K562 treated with DMSO at 1 percent for 4 hours (cell line): Measurements from ENCODE around the gene C9orf50. TPM values are rescaled to one million over a fixed set of nuclear protein-coding genes. Genes with fewer than 3 reads are reported as not detected.

Experiments
- total RNA-seq: library from RNA; unstranded; fragments of 300-600 nt; gene quantifications from 2 replicates; pipeline ENCODE4 v1.2.3, GENCODE V29; 2022; ENCODE audit not compliant: insufficient read depth

C9orf50 gene, protein sequence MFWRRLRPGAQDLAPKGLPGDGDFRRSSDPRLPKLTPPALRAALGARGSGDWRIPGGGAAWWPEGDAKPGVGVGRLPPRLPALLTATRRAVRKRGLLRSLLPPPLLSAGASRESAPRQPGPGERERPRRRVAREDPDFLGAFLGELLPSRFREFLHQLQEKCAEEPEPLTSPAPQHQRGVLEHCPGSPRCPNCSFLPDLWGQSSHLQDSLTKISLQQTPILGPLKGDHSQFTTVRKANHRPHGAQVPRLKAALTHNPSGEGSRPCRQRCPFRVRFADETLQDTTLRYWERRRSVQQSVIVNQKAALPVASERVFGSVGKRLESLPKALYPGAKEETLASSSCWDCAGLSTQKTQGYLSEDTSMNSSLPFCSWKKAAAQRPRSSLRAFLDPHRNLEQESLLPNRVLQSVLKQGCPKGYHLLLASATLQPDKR
- not detected in 2 replicates for total RNA-seq

DNA sequence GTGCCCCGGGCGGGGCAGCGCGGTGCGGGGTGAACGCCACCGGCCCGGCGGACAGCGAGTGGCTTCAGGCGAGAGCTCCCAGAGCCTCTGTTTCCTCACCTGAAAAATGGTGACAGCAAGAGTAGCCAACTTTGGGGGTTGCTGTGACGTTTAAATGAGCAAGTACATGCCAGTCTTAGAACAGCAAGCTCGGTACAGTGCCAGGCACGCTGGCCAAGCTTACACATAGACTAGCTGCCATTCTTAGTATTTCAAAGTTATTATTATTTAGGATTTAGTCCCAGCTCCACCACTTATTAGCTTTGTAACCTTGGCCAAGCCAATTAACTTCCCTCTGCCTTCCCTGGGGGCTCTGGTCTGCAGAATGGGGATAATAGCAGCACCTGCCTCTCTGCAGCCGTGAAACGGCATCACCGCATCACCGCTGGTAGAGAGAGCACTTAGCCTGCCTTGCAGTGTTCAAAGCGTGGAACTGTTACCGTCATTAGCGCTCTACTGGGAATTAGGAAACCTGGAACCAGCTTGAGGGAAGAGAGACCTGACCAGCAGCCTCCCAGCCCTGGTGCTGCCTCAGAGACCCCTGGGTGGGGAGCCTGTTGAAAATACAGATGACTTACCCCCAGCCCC is at the start of gene C9orf50:
Gene C9orf50 (minus strand): TSS at position 433 of the 627 bp plus-strand sequence. CDS start 527 bp downstream, outside the sequence.

DNA sequence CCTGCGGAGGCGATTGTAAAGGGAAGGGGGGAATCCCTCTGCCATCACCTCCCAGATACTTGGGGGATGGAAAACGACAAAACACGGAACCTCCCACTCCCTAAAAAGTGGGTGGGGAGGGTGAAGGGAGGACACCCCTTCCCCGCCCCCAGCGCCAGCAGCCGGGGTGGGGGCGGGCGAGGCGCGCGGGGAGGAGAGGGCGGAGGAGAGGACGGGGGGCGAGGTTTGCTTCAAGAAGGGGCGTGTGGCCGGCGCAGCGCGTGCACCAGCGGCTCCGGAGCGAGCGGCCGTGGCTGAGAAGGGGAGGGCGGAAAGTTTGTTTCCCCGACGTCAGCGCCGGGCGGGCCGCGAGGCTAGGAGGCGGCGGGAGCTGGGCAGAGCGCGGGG is 44.5 kb upstream of the C9orf50 start, which contains the start of gene PRRX2:
Gene PRRX2 (plus strand): TSS at position 259 of the 387 bp plus-strand sequence. CDS start 221 bp downstream, outside the sequence.

DNA sequence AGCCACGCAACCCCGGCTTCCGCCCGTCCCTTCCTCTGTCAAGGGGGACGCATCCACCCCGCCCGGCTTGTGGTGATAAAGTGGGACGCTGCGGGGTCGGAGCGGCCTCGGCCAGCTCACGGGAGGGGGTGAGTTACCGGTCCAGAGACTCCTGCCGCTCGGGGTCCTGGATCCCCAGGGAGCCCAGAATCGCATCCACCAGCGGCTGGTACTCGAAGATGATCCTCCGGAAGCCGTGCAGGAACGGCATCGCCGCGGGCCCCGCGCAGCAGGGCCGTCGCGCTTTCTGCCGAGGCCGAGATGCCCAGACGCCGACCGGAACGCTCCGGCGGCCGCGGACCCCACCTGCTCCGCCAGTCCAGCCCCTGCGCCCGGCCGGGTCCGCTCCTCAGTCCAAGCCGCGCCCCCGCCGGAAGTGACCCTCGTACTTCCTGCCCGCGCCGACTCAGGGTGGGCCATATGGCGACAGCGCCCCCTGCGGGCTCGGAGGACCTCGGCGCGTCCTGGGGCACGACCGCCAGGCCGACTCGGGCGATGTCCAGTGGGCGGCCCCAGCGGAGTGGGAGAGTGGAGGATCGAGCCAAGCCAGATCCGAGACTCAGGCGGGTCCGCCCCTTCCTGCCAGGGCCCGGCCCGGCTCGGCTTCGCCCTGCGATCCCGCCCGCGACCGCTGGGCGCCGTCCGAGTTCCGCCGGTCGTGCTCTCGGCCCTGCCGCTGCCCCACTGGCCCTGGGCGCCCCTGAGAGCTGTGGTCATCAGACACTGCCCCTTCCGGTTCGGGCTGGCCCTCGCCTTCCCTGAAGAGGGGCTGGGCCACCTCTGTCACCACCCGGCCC is 21.1 kb upstream of the C9orf50 start, which contains the start of gene ASB6:
Gene ASB6 (minus strand): TSS at position 402 of the 836 bp plus-strand sequence. CDS start 152 bp downstream, at position 250.

DNA sequence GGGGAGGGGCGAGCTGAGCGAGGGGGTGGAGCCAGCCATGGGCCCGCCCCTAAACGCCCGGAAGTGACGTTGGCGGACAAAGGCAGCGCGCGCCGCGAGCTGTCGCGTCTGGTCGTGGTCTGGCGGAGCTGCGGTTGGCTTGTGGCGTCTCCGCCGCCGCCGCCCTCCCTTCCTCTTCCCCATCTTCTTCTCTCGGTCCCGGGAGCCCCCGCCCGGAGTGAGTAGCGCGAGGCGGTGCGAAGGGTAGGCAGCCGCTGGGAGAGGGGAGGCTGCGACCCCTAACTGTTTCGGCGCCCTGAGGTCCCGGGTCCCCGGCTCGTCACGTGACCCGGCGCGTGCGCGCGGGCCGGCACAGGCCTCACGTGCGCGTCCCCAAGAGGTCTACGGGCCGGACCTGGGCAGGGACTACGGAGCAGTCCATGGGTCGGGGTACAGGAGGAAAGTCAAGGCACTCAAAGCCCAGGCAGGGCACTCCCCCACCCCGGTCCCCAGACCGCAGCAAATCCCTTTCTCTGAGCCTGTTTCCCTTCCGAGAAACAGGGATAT is 5.3 kb upstream of the C9orf50 start, which contains the start of gene NTMT1:
Gene NTMT1 (plus strand): TSS at position 85 of the 546 bp plus-strand sequence. CDS start 6,541 bp downstream, outside the sequence.

Other genes starting within 250 kb of the C9orf50 start
- gene NTMT1, start 5.1 kb upstream of the C9orf50 start, total RNA-seq = 49.1 and 53.1 TPM in 2 replicates
- gene ASB6, start 21.1 kb upstream of the C9orf50 start, total RNA-seq = 17.1 and 19.8 TPM in 2 replicates
- not detected in 2 replicates for gene PRRX2, start 44.5 kb upstream of the C9orf50 start, total RNA-seq
- not detected in 2 replicates for gene PTGES, start 131.9 kb upstream of the C9orf50 start, total RNA-seq
- 34.9 and 37.9 TPM in 2 replicates for gene TOR1B, start 182.1 kb upstream of the C9orf50 start, total RNA-seq
- 45.0 and 57.8 TPM in 2 replicates for gene TOR1A, start 203.0 kb upstream of the C9orf50 start, total RNA-seq
- 91.3 and 92.2 TPM in 2 replicates for gene C9orf78, start 214.2 kb upstream of the C9orf50 start, total RNA-seq
- gene USP20, start 214.4 kb upstream of the C9orf50 start, total RNA-seq = 93.8 and 95.0 TPM in 2 replicates